Natural killer cell (primary cell): ENCODE data around the gene KPNA4. TPM values are rescaled to one million over a fixed set of nuclear protein-coding genes. Genes with fewer than 3 reads are reported as not detected.

Source experiments
- ATAC-seq, 3 donors: fragments of 150-1000 bp in 2 of 3; fragments of 200-7000 bp in 1 of 3; cut with Tn5 transposase; 1 replicate in 1 of 3; 2 replicates in 2 of 3; pipeline ENCODE4 v1.10.0; 2021; ENCODE audit warnings: mild to moderate bottlenecking in 2 of 3, moderate library complexity in 2 of 3
- DNase-seq, 2 donors: peaks; one replicate each; pipeline versions ENCODE4 v3.0.0 to v3.0.0-alpha.2; 2013 to 2021; ENCODE audit warnings: mixed read lengths in 1 of 2
- H3K27ac ChIP-seq: one replicate; pipeline ENCODE4 v1.5.1; 2013; ENCODE audit warnings: mild to moderate bottlenecking, low read length
- H3K27me3 ChIP-seq: one replicate; pipeline ENCODE4 v1.6.1; 2013; ENCODE audit warnings: low read length; ENCODE audit not compliant: control insufficient read depth, insufficient read depth
- H3K36me3 ChIP-seq: one replicate; pipeline ENCODE4 v1.6.1; 2013; ENCODE audit warnings: low read length; ENCODE audit not compliant: control insufficient read depth, insufficient read depth
- H3K4me1 ChIP-seq: one replicate; pipeline ENCODE4 v1.6.1; 2013; ENCODE audit warnings: low read length; ENCODE audit not compliant: control insufficient read depth, insufficient read depth
- H3K4me3 ChIP-seq: one replicate; pipeline ENCODE4 v1.5.1; 2013; ENCODE audit warnings: low read length
- H3K9me3 ChIP-seq: one replicate; pipeline ENCODE4 v1.6.1; 2013; ENCODE audit warnings: low read length; ENCODE audit not compliant: control insufficient read depth, insufficient read depth
- H3K27ac Mint-ChIP-seq, 2 donors: one replicate each; pipeline ENCODE4 v1.8.0; 2022; ENCODE audit warnings: mild to moderate bottlenecking in 2 of 2, mixed read lengths in 2 of 2, moderate library complexity in 1 of 2
- H3K27me3 Mint-ChIP-seq, 2 donors: one replicate each; pipeline ENCODE4 v1.8.0; 2022; ENCODE audit warnings: low read depth in 2 of 2, mixed read lengths in 2 of 2
- H3K36me3 Mint-ChIP-seq: one replicate; pipeline ENCODE4 v1.8.0; 2022; ENCODE audit warnings: mixed read lengths
- H3K4me1 Mint-ChIP-seq, 2 donors: one replicate each; pipeline ENCODE4 v1.8.0; 2022; ENCODE audit warnings: mixed read lengths in 2 of 2
- H3K4me3 Mint-ChIP-seq: one replicate; pipeline ENCODE4 v1.8.0; 2022; ENCODE audit warnings: mild to moderate bottlenecking, moderate library complexity, mixed read lengths
- H3K9me3 Mint-ChIP-seq, 2 donors: one replicate each; pipeline ENCODE4 v1.8.0; 2022; ENCODE audit warnings: mixed read lengths in 2 of 2
- CTCF ChIP-seq: fragments of 200-600 bp; IDR thresholded peaks from one replicate; pipeline ENCODE4 v1.8.0; 2022; ENCODE audit warnings: antibody characterized with exemption
- WGBS: methylation state at CpG from one replicate; pipeline ENCODE4 v1.1.7; 2013; ENCODE audit warnings: missing lambda C conversion rate; ENCODE audit not compliant: insufficient coverage; 5-methylcytosine and 5-hydroxymethylcytosine counted together
- intact Hi-C: fragments of 100-400 bp; cut with micrococcal nuclease; formaldehyde crosslinking; loops from one replicate; pipeline ENCODE4 v1.14.2; 2022
- total RNA-seq, 4 donors: library from RNA; stranded (reverse); fragments of 120-200 nt in 1 of 4; gene quantifications; one replicate each; pipeline versions ENCODE4 v1.2.3 to v1.2.4, GENCODE V29; 2013 to 2022

KPNA4 gene
- total RNA-seq, 3 donors from 2014 or later (not counting 1 experiment from before 2014, with no cell fraction given) = 69.1 to 81.7 (median 74.1) TPM

- Histone ChIP-seq H3K27me3 (no peaks in the 10 kb centered on the region), H3K4me3 (no peak overlapping the region), H3K27ac (no peak overlapping the region), H3K9me3 (no peaks in the 10 kb centered on the region), H3K36me3 (no peaks in the 10 kb centered on the region), H3K4me1 (no peaks in the 10 kb centered on the region)
- no peak for DNase-seq
- H3K27me3 Mint-ChIP-seq = peaks cover 34 to 81% of the 10 kb centered on the region in 2 donors
- TF ChIP-seq CTCF = no peak
- peaks cover 2 to 7% of the 10 kb centered on the region in 2 donors for H3K9me3 Mint-ChIP-seq
- peaks cover 16% of the 10 kb centered on the region for H3K36me3 Mint-ChIP-seq
- H3K4me3 Mint-ChIP-seq = no peak overlapping the region
- H3K4me1 Mint-ChIP-seq = no peaks in the 10 kb centered on the region
- no peak for ATAC-seq
- 88% methylated on average over 1 of the region's 1 CpG for WGBS
- no peak overlapping the region for H3K27ac Mint-ChIP-seq
- intact Hi-C loops = no loop called here
These were observed 21.7 kb upstream of the KPNA4 start for GRCh38 chr3:160587105-160587504.

- DNase-seq = no peak
- intact Hi-C loops = no loop called here
- no peak for TF ChIP-seq CTCF
- no peaks in the 10 kb centered on the region for H3K4me1 ChIP-seq
- H3K9me3 ChIP-seq = no peaks in the 10 kb centered on the region
- Mint-ChIP-seq H3K27me3 (peaks cover 37 to 82% of the 10 kb centered on the region in 2 donors), H3K4me3 (no peak overlapping the region), H3K36me3 (peaks cover 19% of the 10 kb centered on the region), H3K9me3 (peaks cover 4 to 7% of the 10 kb centered on the region in 2 donors), H3K27ac (no peak overlapping the region), H3K4me1 (no peaks in the 10 kb centered on the region)
- H3K4me3 ChIP-seq = no peak overlapping the region
- no peaks in the 10 kb centered on the region for H3K27me3 ChIP-seq
- ATAC-seq = no peak
- no peak overlapping the region for H3K27ac ChIP-seq
- no peaks in the 10 kb centered on the region for H3K36me3 ChIP-seq
- WGBS = 100% methylated on average over 1 of the region's 3 CpGs
These were observed 21.3 kb upstream of the KPNA4 start for GRCh38 chr3:160586679-160587078.

- intact Hi-C loops = no loop called here
- Histone ChIP-seq H3K27ac (no peak overlapping the region), H3K4me1 (no peaks in the 10 kb centered on the region), H3K9me3 (no peaks in the 10 kb centered on the region), H3K36me3 (no peaks in the 10 kb centered on the region), H3K27me3 (peaks cover 6% of the 10 kb centered on the region), H3K4me3 (no peak overlapping the region)
- TF ChIP-seq CTCF = no peak
- H3K27me3 Mint-ChIP-seq = peaks cover 34 to 61% of the 10 kb centered on the region in 2 donors
- H3K4me3 Mint-ChIP-seq = no peak overlapping the region
- ATAC-seq (no peak), DNase-seq (no peak)
- no peaks in the 10 kb centered on the region for H3K4me1 Mint-ChIP-seq
- H3K36me3 Mint-ChIP-seq = peaks cover 18% of the 10 kb centered on the region
- no peak overlapping the region for H3K27ac Mint-ChIP-seq
- H3K9me3 Mint-ChIP-seq = peaks cover 6% of the 10 kb centered on the region in 2 donors
These were observed 18.1 kb upstream of the KPNA4 start for GRCh38 chr3:160583451-160583850.

- TF ChIP-seq CTCF = no peak
- DNase-seq = no peak
- no peak for ATAC-seq
- H3K27me3 Mint-ChIP-seq = peaks cover 27 to 53% of the 10 kb centered on the region in 2 donors
- peaks cover 18% of the 10 kb centered on the region for H3K36me3 Mint-ChIP-seq
- no peak overlapping the region for H3K27ac Mint-ChIP-seq
- H3K4me1 Mint-ChIP-seq = no peaks in the 10 kb centered on the region
- Histone ChIP-seq H3K9me3 (no peaks in the 10 kb centered on the region), H3K4me1 (no peaks in the 10 kb centered on the region), H3K27me3 (peaks cover 8% of the 10 kb centered on the region), H3K36me3 (no peaks in the 10 kb centered on the region), H3K4me3 (no peak overlapping the region), H3K27ac (no peak overlapping the region)
- intact Hi-C loops = no loop called here
- no peak overlapping the region for H3K4me3 Mint-ChIP-seq
- peaks cover 5 to 6% of the 10 kb centered on the region in 2 donors for H3K9me3 Mint-ChIP-seq
- 91% methylated on average over 2 of the region's 2 CpGs for WGBS
These were observed 15.6 kb upstream of the KPNA4 start for GRCh38 chr3:160580938-160581337.
